PC-9 (cell line): ENCODE measurements around the gene BRMS1.

Experiments used
- EZH2 ChIP-seq: fragments of 200-600 bp; sonication (generic); IDR thresholded peaks from 2 replicates; pipeline ENCODE4 v1.8.0; 2017; ENCODE audit warnings: antibody characterized with exemption, low read depth
- TF ChIP-seq, protein P1 (sequence below): fragments of 200-600 bp; sonication (generic); conservative IDR thresholded peaks from 2 replicates; pipeline ENCODE4 v1.6.1; 2017; ENCODE audit warnings: mixed run types, antibody characterized with exemption, mild to moderate bottlenecking, moderate library complexity

DNA sequence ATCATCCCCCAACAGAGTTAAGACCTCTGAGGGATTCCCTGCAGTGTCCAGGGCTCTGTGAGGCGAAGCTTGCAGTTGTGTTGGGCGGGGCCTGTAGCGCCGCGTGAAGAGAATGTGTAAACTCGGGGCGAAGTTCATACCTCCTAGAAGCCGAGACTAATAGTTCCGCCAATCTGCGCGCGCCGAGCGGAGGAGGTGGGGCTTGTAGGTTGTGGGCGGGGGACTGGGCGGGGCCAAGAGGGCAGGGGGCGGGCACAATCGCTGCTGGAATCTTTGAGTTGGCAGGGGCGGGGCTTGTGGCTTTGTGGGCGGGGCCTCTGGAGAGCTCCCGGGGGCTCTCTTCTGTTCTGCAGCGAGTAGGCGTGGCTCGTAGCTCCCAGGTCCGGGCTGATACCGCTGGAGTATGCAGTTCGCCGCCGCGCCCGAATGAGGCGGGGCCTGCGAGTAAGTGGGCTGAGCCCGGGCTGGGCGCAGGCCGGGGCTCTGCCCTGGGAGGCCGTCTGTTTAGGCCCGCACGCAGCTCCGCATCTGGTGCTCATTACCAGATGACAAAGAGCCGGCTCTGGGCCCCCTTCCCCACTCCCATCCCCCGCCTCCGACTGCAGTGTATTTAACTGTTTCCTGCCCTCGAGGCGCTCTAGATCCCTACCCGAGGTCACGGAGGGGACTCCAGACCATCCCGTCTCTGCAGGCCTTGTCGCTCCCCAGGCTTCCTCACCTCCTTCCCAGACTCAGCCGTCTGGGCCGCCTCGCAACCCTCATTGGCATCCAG is 32.2 kb downstream of the BRMS1 start:
- TF ChIP-seq, protein P1, sequence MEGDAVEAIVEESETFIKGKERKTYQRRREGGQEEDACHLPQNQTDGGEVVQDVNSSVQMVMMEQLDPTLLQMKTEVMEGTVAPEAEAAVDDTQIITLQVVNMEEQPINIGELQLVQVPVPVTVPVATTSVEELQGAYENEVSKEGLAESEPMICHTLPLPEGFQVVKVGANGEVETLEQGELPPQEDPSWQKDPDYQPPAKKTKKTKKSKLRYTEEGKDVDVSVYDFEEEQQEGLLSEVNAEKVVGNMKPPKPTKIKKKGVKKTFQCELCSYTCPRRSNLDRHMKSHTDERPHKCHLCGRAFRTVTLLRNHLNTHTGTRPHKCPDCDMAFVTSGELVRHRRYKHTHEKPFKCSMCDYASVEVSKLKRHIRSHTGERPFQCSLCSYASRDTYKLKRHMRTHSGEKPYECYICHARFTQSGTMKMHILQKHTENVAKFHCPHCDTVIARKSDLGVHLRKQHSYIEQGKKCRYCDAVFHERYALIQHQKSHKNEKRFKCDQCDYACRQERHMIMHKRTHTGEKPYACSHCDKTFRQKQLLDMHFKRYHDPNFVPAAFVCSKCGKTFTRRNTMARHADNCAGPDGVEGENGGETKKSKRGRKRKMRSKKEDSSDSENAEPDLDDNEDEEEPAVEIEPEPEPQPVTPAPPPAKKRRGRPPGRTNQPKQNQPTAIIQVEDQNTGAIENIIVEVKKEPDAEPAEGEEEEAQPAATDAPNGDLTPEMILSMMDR = no peak
- no peak for TF ChIP-seq EZH2
